HTR-8/SVneo (cell line): ENCODE results near the gene COA1.

Experiments
- DNase-seq: peaks from one replicate; pipeline ENCODE4 v3.0.0; 2011; ENCODE audit warnings: low spot score, mixed read lengths; ENCODE audit not compliant: insufficient read length
- FAIRE-seq: peaks from 2 replicates; lab custom pipeline; 2011; peaks lifted over from hg19 to GRCh38; lab: Jason Lieb, UNC

COA1 gene

GRCh38 chr7:43660141-43660540 lies 69.2 kb downstream of the COA1 start:
- no peak for FAIRE-seq

DNA sequence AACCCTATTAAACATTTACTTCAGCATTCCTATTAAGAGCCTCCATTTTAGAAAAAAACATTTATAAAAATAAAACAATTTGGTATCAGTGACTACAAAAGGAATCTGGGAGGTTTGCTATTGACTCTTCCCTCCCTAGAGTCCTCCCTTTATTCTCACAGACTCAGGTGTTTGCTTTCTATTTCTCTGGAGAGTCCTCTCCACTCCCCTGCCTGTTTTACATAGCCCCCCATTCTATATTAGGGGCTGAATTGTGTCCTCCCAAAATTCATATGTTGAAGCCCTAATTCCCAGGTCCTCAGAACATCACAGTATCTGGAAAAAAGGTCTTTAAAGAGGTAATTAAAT lies 69.8 kb downstream of the COA1 start:
- DNase-seq (no peak), FAIRE-seq (no peak)

More at GRCh38 chr7:43660141-43660540, 69.2 kb downstream of the COA1 start:
- no peak for DNase-seq

DNA sequence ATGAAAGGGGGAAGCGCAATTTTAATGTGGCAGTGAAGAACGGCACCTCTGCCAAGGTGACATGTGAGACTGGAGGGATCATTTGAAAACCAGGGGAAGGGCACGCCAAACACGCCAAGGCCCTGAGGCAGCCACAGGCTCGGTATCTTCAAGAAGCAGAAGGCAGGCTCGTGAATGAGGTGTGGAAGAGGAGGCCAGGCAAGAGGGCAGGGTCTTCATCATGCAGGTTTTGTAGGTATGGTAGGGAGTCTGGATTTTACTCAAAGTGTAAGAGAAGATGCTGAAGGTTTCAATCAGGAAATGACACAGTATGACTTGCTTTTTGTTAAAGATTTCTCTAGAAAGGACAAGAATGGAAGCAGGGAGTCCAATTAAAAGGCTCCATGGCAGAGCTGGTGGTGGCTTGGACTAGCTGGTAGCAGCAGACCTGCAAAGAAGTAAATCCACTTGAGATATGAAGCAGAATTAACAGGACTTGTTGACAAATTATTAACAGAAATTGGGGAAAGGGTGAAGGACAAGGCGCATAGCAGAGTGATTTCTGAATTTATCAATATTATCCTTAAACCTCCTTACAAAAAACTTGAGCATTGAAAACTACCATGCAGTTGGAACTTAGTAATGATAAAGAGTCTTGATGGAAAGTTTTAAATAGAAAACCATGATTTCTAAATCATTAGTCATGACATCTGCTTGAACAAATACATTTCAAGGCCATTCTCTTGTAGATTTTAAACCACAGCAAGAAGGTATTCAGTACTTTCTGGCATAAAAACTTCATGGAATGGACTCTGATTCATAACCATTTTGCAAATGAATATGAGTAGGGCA lies 70.4 kb downstream of the COA1 start:
- no peak for DNase-seq
- no peak for FAIRE-seq

GRCh38 chr7:43656997-43657396 lies 72.3 kb downstream of the COA1 start:
- DNase-seq (no peak), FAIRE-seq (no peak)

- DNase-seq (no peak), FAIRE-seq (no peak)
Measured at GRCh38 chr7:43655584-43655983, 73.7 kb downstream of the COA1 start.

DNA sequence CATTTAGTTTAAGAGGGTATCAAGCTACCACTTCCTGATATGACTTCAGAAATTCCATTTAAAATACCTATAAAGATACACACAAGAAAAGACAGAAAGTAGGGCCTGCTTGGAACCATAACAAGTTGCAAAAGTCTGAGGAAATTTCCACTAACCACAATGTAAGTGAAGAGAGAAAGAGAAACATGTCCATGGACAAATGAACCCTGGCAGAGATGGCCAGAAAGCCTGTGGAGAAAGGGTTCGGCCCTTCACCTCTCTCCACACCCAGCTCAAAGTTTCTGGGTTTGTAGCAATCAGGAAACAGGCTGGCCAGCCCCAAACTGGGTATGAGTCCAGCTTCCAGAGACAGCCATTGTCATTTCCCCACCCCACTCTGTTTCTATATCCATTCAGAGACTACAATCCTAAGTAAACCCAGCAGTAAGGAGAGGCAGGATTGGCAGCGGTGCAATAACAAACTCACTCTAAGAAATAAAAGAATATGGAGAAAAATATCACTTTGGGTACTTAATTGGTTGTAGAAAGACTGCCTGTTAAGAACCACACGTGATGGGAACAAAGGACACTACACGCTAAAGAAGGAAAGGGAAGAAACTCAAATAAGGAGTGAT lies 75.3 kb downstream of the COA1 start:
- DNase-seq (no peak), FAIRE-seq (no peak)

- FAIRE-seq = no peak
- DNase-seq = no peak
Measured at GRCh38 chr7:43653466-43653865, 75.9 kb downstream of the COA1 start.

- DNase-seq (no peak), FAIRE-seq (no peak)
Measured at GRCh38 chr7:43652364-43652763, 77.0 kb downstream of the COA1 start.

DNA sequence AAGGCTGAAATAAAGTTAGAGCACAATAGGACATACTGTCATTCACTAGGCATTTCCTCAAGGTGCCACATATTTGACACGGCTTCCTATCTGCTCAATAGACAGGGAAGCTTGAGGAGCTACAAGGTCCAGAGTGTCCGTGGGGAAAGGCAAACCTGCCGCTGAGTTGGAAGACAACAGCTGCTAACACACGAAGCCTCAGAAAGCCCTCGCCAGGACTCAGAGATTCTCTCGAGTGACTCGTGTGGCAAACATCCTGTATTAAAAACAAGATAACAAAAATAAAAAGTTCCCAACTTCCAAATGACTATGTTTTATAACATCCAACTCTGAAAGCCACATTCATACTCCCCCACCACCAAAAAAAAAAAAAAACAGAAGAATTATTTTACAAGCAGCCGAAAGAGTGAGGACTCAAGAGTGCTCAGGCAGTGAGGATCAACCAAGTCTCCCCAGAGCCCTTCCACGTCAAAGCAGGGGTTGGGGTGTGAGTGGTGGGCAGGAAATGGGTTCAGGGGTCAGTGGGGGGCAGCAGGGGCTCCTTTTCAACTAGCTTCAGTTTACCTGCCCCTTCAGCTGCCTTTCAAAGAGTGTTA lies 78.8 kb downstream of the COA1 start:
- FAIRE-seq = no peak
- no peak for DNase-seq

- FAIRE-seq = no peak
- no peak for DNase-seq
Measured at GRCh38 chr7:43649755-43650274, 79.5 kb downstream of the COA1 start.

- DNase-seq = no peak
- no peak for FAIRE-seq
Measured at GRCh38 chr7:43648473-43649406, 80.6 kb downstream of the COA1 start.

DNA sequence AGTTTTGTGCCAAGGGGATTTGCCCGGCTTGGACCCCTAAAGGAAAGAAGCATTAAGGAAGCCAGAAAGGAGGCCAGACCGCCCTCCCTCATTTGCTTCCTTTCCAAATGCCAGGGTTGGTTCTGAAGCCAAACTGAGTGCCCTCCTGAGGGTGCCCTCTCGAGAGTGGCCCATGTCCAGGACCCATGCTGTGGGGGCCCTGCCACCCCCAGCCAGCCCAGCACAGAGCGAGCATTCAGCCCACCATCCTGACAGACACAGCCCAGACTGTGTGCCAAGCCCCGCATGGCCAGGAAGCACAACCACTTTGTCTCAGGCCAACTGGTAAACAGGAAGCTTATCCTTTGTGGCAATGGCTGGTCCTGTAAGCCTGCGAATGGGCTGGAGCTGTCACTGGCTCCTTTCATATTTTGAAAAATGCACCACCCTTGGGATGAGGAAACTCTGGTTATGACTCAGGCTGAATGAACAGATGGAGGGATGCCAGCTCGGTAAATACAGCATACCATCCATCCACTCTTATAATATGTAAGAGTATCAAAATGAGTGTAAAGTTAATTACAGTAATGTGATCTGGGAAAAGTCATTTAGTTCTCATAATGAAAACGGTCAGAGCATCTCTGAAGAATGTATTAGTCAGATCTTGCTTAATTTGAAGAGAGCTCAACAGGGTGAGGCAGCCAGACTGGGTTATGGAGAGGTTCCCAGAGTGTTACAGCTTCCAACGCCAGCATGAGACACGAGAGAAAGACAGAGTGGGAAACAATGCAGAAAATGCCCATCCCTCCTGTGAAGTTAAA lies 81.5 kb downstream of the COA1 start:
- peak; percentile 84 for DNase-seq
- peak; percentile 46 for FAIRE-seq

GRCh38 chr7:43647339-43647672 lies 82.0 kb downstream of the COA1 start:
- FAIRE-seq (no peak), DNase-seq (peak; percentile 35)

DNA sequence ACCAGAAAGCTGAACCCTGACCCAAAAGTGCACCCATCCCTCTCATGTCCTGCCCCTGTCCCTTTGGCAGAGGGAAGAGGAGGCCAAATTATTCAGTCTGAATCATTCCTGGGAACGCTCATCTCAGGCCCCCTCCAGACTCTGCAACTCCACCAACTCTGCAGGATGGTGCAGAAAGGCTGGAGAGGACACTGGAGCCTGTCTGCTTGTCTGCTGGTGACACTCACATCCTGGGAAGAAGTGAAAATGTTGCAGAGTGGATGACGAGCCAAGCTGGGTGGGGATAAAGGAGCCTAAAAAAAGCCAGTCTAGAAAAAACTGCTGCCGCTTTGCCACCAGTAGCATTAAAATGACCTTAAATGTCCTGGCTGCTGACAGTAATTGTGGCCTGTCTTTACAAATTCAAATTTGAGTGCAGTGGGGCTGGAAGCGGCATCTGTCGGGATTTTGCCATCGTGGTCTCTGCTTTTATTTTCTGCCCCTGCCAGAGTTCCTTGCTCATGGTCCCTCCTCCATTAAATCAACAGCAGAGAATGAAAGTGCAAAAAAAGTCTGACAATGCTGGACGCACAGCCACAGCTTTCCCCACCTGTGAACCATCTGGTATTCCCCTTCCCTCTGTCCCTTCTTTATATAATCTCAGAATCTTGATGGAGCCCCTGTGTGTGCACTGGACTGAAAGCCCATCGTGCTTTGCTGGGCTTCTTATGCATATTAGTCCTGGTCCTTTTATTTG lies 82.6 kb downstream of the COA1 start:
- no peak for DNase-seq
- no peak for FAIRE-seq

DNA sequence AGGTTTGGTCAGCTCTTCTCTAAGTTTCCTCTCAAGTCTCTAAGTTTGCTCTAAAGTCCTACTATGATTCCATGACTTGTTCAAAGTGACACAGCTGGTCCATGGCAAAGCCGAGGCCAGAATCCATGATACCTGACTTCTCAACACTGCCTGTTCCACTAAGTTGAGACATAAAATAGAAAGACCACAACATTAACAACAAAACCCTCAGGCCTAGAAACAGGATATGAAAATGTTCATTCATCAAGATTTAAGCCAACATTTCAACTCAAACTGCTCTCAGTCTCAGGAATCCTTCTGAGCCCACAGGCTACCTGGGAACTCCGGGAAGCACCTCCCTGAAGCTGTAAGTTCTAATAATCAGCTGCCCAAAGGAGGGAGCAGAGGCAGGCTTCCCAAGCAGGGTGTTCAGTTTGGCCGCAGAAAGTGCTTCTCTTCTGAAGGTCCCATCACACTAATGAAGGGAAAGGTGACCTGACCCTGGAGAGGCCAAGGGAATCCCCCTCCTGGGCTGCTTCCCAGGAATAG lies 83.6 kb downstream of the COA1 start:
- DNase-seq = no peak
- no peak for FAIRE-seq

DNA sequence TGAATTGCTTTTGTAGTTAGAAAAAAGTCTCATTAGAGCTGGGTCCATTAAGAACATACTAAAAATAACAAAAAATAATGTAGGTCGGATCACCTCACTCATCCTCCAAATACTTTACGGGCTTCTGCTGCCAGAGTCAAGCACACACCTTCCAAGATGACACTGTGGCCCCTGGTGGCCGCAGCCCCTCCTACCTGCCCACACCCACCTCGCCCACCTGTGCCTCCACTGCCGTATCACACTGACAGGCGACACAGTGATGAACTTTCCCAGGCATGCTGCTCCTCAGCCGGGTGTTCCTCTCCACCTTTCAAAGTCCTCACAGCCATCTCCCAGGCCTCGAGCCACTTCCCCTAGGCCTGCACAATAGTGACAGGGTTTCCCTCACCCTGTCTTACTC lies 85.5 kb downstream of the COA1 start:
- FAIRE-seq (no peak), DNase-seq (no peak)

- no peak for FAIRE-seq
- no peak for DNase-seq
Measured at GRCh38 chr7:43642897-43643630, 86.3 kb downstream of the COA1 start.

DNA sequence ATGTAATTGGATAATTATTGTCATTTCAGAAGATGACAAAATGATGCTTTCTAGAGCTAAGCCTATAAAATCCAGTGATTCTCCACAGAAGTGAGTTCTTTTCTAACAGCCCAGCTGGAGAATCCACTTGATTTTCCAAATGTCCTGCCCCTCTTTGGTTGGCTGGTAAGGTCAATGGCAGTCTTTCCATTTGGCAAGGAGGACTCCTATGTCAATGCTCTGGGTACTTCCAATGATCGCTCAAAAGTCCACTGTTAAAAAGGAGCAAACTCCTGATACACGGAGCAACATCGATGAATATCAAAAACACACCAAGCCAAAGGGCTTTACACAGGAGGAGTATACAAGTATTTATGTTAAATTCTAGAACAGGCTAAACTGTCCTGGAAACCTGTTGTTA lies 88.6 kb downstream of the COA1 start:
- DNase-seq = no peak
- FAIRE-seq = no peak
